ENCODE results near the gene CRYBA2.

Gene CRYBA2

DNA sequence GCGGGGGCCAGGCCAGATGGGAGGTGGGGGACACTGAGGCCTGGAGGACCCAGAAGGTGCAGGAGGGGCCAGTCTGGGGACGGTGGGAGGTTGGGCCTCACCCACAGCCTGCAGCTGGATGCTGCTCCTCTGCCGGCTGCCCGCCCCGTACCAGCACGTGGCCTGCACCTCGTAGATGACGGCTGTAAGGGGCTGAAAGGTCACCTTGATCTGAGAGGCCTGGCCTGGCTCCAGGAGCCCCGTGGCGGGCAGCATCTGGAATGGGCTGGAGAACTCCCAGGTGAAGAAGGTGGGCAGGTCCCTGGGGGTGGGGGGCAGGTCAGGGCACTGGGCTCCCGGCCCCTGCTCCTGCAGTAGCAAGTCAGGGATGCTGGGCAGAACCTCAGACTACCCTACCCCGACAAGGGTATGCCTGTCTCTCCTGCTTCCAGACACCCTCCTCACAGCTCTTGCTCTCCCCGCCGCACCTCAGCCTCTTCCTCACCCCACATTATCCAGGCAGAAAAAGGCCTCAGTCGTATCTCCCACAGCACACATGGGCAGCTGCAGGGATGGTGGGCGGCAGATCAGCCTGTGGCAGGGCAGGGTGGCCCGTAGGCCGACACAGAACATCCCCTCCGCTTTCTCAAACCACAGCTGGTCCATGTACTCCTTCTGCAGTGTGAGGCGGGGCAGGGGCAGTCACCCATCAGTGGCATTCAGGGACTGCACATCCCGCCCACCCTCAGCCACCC, 38.0 kb upstream of the CRYBA2 start:
- peaks cover 0 to 5% of the 10 kb centered on the region in 2 donors for H3K27me3 ChIP-seq (ENCODE audit: control insufficient read depth in 1 of 2, insufficient read depth in 2 of 2, low read length in 2 of 2)
- H3K4me3 ChIP-seq (ENCODE audit: low read depth in 1 of 2, low read length in 2 of 2) = no peak overlapping the region
- no peaks in the 10 kb centered on the region for H3K36me3 ChIP-seq (ENCODE audit: control insufficient read depth in 1 of 2, insufficient read depth in 2 of 2, low read length in 2 of 2)
- no peak overlapping the region for H3K9ac ChIP-seq (ENCODE audit: low read depth in 1 of 2, low read length in 2 of 2)
- H3K9me3 ChIP-seq (ENCODE audit: control insufficient read depth in 1 of 2, low read length in 2 of 2) = no peaks in the 10 kb centered on the region
- no peak overlapping the region for H3K27ac ChIP-seq (ENCODE audit: low read depth, low read length)
- no peaks in the 10 kb centered on the region for H3K4me1 ChIP-seq (ENCODE audit: control insufficient read depth in 1 of 2, insufficient read depth in 2 of 2, low read length in 2 of 2)

GRCh38 chr2:219030177-219030940, 37.1 kb upstream of the CRYBA2 start:
- Histone ChIP-seq H3K4me3 (ENCODE audit: low read depth in 1 of 2, low read length in 2 of 2) (no peak overlapping the region), H3K9me3 (ENCODE audit: control insufficient read depth in 1 of 2, low read length in 2 of 2) (no peaks in the 10 kb centered on the region), H3K27ac (ENCODE audit: low read depth, low read length) (no peak overlapping the region), H3K9ac (ENCODE audit: low read depth in 1 of 2, low read length in 2 of 2) (no peak overlapping the region), H3K4me1 (ENCODE audit: control insufficient read depth in 1 of 2, insufficient read depth in 2 of 2, low read length in 2 of 2) (no peaks in the 10 kb centered on the region), H3K27me3 (ENCODE audit: control insufficient read depth in 1 of 2, insufficient read depth in 2 of 2, low read length in 2 of 2) (no peaks in the 10 kb centered on the region), H3K36me3 (ENCODE audit: control insufficient read depth in 1 of 2, insufficient read depth in 2 of 2, low read length in 2 of 2) (no peaks in the 10 kb centered on the region)

DNA sequence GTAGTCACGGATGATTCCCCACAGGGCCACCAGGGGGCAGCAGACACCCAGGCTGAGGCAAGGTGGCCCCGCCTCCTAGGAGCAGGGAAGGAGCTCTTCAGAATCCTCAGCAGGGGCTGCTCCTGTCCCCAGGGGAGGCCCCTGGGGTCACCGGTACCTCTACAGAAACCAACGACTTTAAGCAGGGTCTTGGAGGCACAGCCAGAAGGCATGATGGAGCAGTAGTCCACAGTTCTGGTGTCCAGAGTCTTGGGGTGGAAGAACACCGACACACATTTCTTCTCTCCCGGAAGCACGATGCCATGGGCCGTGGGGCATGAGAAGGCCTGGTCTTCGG, 36.6 kb upstream of the CRYBA2 start:
- Histone ChIP-seq H3K9ac (ENCODE audit: low read depth in 1 of 2, low read length in 2 of 2) (no peak overlapping the region), H3K4me3 (ENCODE audit: low read depth in 1 of 2, low read length in 2 of 2) (no peak overlapping the region), H3K27me3 (ENCODE audit: control insufficient read depth in 1 of 2, insufficient read depth in 2 of 2, low read length in 2 of 2) (no peaks in the 10 kb centered on the region), H3K9me3 (ENCODE audit: control insufficient read depth in 1 of 2, low read length in 2 of 2) (no peaks in the 10 kb centered on the region), H3K27ac (ENCODE audit: low read depth, low read length) (no peak overlapping the region), H3K36me3 (ENCODE audit: control insufficient read depth in 1 of 2, insufficient read depth in 2 of 2, low read length in 2 of 2) (no peaks in the 10 kb centered on the region), H3K4me1 (ENCODE audit: control insufficient read depth in 1 of 2, insufficient read depth in 2 of 2, low read length in 2 of 2) (no peaks in the 10 kb centered on the region)

- H3K4me3 ChIP-seq (ENCODE audit: low read depth in 1 of 2, low read length in 2 of 2) = no peak overlapping the region
- no peak overlapping the region for H3K9ac ChIP-seq (ENCODE audit: low read depth in 1 of 2, low read length in 2 of 2)
- H3K36me3 ChIP-seq (ENCODE audit: control insufficient read depth in 1 of 2, insufficient read depth in 2 of 2, low read length in 2 of 2) = no peaks in the 10 kb centered on the region
- H3K27ac ChIP-seq (ENCODE audit: low read depth, low read length) = no peak overlapping the region
- no peaks in the 10 kb centered on the region for H3K9me3 ChIP-seq (ENCODE audit: control insufficient read depth in 1 of 2, low read length in 2 of 2)
- H3K4me1 ChIP-seq (ENCODE audit: control insufficient read depth in 1 of 2, insufficient read depth in 2 of 2, low read length in 2 of 2) = no peaks in the 10 kb centered on the region
- no peaks in the 10 kb centered on the region for H3K27me3 ChIP-seq (ENCODE audit: control insufficient read depth in 1 of 2, insufficient read depth in 2 of 2, low read length in 2 of 2)
These were observed 36.0 kb upstream of the CRYBA2 start for GRCh38 chr2:219028996-219029828.

- Histone ChIP-seq H3K27ac (ENCODE audit: low read depth, low read length) (no peak overlapping the region), H3K36me3 (ENCODE audit: control insufficient read depth in 1 of 2, insufficient read depth in 2 of 2, low read length in 2 of 2) (no peaks in the 10 kb centered on the region), H3K4me3 (ENCODE audit: low read depth in 1 of 2, low read length in 2 of 2) (no peak overlapping the region), H3K9me3 (ENCODE audit: control insufficient read depth in 1 of 2, low read length in 2 of 2) (no peaks in the 10 kb centered on the region), H3K27me3 (ENCODE audit: control insufficient read depth in 1 of 2, insufficient read depth in 2 of 2, low read length in 2 of 2) (no peaks in the 10 kb centered on the region), H3K4me1 (ENCODE audit: control insufficient read depth in 1 of 2, insufficient read depth in 2 of 2, low read length in 2 of 2) (no peaks in the 10 kb centered on the region), H3K9ac (ENCODE audit: low read depth in 1 of 2, low read length in 2 of 2) (no peak overlapping the region)
These were observed 34.9 kb upstream of the CRYBA2 start for GRCh38 chr2:219028141-219028540.

GRCh38 chr2:219027511-219028055, 34.4 kb upstream of the CRYBA2 start:
- Histone ChIP-seq H3K4me1 (ENCODE audit: control insufficient read depth in 1 of 2, insufficient read depth in 2 of 2, low read length in 2 of 2) (no peaks in the 10 kb centered on the region), H3K9ac (ENCODE audit: low read depth in 1 of 2, low read length in 2 of 2) (no peak overlapping the region), H3K36me3 (ENCODE audit: control insufficient read depth in 1 of 2, insufficient read depth in 2 of 2, low read length in 2 of 2) (no peaks in the 10 kb centered on the region), H3K27ac (ENCODE audit: low read depth, low read length) (no peak overlapping the region), H3K4me3 (ENCODE audit: low read depth in 1 of 2, low read length in 2 of 2) (no peak overlapping the region), H3K27me3 (ENCODE audit: control insufficient read depth in 1 of 2, insufficient read depth in 2 of 2, low read length in 2 of 2) (no peaks in the 10 kb centered on the region), H3K9me3 (ENCODE audit: control insufficient read depth in 1 of 2, low read length in 2 of 2) (no peaks in the 10 kb centered on the region)

- Histone ChIP-seq H3K9ac (ENCODE audit: low read depth in 1 of 2, low read length in 2 of 2) (no peak overlapping the region), H3K4me1 (ENCODE audit: control insufficient read depth in 1 of 2, insufficient read depth in 2 of 2, low read length in 2 of 2) (no peaks in the 10 kb centered on the region), H3K36me3 (ENCODE audit: control insufficient read depth in 1 of 2, insufficient read depth in 2 of 2, low read length in 2 of 2) (no peaks in the 10 kb centered on the region), H3K27ac (ENCODE audit: low read depth, low read length) (no peak overlapping the region), H3K9me3 (ENCODE audit: control insufficient read depth in 1 of 2, low read length in 2 of 2) (no peaks in the 10 kb centered on the region), H3K4me3 (ENCODE audit: low read depth in 1 of 2, low read length in 2 of 2) (no peak overlapping the region), H3K27me3 (ENCODE audit: control insufficient read depth in 1 of 2, insufficient read depth in 2 of 2, low read length in 2 of 2) (no peaks in the 10 kb centered on the region)
These were observed 33.7 kb upstream of the CRYBA2 start for GRCh38 chr2:219026946-219027345.

- Histone ChIP-seq H3K27me3 (ENCODE audit: control insufficient read depth in 1 of 2, insufficient read depth in 2 of 2, low read length in 2 of 2) (no peaks in the 10 kb centered on the region), H3K4me3 (ENCODE audit: low read depth in 1 of 2, low read length in 2 of 2) (no peak overlapping the region), H3K36me3 (ENCODE audit: control insufficient read depth in 1 of 2, insufficient read depth in 2 of 2, low read length in 2 of 2) (no peaks in the 10 kb centered on the region), H3K9ac (ENCODE audit: low read depth in 1 of 2, low read length in 2 of 2) (no peak overlapping the region), H3K27ac (ENCODE audit: low read depth, low read length) (no peak overlapping the region), H3K4me1 (ENCODE audit: control insufficient read depth in 1 of 2, insufficient read depth in 2 of 2, low read length in 2 of 2) (no peaks in the 10 kb centered on the region), H3K9me3 (ENCODE audit: control insufficient read depth in 1 of 2, low read length in 2 of 2) (no peaks in the 10 kb centered on the region)
These were observed 32.7 kb upstream of the CRYBA2 start for GRCh38 chr2:219025637-219026585.

DNA sequence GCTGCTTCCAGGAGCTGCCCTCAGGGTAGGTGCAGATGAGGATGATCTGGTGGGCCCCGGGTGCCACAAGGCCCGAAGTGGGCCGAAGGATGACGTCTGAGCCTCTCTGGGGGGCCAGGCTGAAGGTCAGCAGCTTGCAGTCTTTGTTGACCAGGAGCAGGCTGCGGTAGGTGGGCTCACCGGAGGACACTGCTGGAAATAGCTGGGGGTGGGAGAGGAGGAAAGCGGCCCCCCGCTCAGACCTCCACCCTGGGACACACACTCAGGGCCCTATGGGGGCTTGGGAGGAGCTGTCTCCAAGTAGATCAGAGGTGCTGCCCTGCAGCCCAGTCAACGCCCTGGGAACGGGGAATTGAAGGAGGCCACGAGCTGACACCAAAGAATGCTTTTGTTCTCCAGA, 30.8 kb upstream of the CRYBA2 start:
- H3K4me3 ChIP-seq (ENCODE audit: low read depth in 1 of 2, low read length in 2 of 2) = no peak overlapping the region
- no peaks in the 10 kb centered on the region for H3K36me3 ChIP-seq (ENCODE audit: control insufficient read depth in 1 of 2, insufficient read depth in 2 of 2, low read length in 2 of 2)
- H3K9me3 ChIP-seq (ENCODE audit: control insufficient read depth in 1 of 2, low read length in 2 of 2) = no peaks in the 10 kb centered on the region
- no peaks in the 10 kb centered on the region for H3K4me1 ChIP-seq (ENCODE audit: control insufficient read depth in 1 of 2, insufficient read depth in 2 of 2, low read length in 2 of 2)
- H3K9ac ChIP-seq (ENCODE audit: low read depth in 1 of 2, low read length in 2 of 2) = no peak overlapping the region
- no peaks in the 10 kb centered on the region for H3K27me3 ChIP-seq (ENCODE audit: control insufficient read depth in 1 of 2, insufficient read depth in 2 of 2, low read length in 2 of 2)
- H3K27ac ChIP-seq (ENCODE audit: low read depth, low read length) = no peak overlapping the region

Measured in duodenal mucosa (tissue), 2 donors.